CD1c-positive myeloid dendritic cell (primary cell): ENCODE data around the gene PRG3.
A peak's percentile ranks its signal among the peaks of the same experiment; 100 is the strongest.

Experiments used
- DNase-seq: peaks from one replicate; pipeline ENCODE4 v3.0.0-alpha.2; 2016; ENCODE audit errors: extremely low spot score

The PRG3 gene

GRCh38 chr11:57359896-57360690 is 20.9 kb downstream of the PRG3 start:
- DNase-seq, result no peak

- no peak for DNase-seq
Observed at GRCh38 chr11:57359396-57359795, 21.6 kb downstream of the PRG3 start.

DNA sequence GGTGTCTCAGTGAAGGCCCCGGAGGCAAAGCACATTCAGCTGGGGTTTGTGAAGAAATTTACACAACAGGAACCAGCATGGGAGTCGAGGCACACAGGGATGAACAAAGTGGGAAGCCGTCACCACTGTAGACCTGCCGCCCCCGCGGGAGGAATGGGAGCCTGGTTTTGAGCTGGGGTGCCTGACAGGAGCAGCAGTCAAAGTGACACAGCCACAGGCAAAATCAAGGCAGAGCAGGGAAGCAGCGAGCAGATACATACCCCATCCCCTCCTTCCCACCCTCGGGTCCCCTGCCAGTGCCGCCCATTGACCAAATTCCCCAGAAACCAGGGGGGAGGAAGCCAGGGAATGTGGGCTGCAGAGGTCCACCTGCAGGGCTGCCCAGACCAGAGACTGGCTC is 22.0 kb downstream of the PRG3 start:
- no peak for DNase-seq

DNA sequence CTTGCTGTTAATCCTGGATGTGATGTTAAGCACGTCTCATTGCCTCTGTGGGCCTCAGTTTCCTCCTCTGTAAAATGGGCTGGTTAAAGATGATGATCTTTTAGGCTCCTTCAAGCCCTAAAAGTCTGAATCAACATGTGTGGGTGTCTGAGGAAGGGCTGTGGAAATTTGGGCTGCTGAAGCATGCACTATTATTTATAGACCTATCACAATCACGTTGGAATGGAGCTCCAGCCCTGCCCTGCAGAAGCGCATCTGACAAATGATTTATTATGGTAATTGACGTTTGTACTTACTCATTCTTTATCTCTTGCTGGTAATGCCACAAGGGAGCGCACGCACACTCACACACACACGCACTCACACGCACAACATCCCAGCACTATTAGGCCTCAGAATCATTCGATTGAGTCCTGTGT is 22.4 kb downstream of the PRG3 start:
- no peak for DNase-seq

DNA sequence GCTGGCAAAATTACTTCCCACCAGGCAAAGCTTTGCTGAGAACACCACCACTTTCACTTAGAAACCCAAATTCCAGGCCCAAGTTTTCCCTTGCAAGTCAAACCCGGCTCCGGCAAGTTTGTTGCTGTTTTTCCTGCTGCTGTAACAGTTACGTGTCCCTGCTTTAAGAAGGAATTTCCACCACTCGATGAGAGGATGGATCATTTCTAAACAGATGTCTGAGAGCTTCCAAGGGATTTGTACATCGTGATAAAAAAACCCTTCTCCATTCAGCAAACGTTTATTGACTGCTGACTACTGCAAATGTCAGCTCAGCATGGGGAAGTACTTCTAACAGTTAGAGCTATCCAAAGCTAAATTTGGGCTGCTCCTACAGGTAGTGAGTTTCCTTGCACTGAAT is 23.1 kb downstream of the PRG3 start:
- no peak for DNase-seq

DNA sequence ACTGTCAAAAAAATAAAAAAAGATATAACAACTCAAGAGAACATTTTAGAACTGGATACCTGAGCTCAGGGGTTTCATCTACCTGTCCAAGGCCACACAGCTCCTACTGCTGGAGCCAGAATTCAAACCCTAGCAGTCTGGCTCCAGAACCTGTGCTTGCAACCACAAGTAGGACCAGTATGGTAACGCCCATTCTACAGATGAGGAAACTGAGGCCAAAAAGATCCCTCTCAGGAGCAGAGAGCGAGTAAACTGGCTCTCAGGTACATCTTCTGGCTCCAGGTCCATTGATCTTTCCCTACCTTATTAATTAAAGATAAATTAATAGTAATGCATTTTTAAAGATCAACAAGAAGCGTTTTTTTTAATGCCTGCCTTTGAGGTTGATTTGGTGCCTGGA is 23.6 kb downstream of the PRG3 start:
- DNase-seq, result no peak

- peak; percentile 54 for DNase-seq
Observed at GRCh38 chr11:57356268-57356667, 24.7 kb downstream of the PRG3 start.

GRCh38 chr11:57354699-57355098 is 26.3 kb downstream of the PRG3 start:
- peak; percentile 60 for DNase-seq

GRCh38 chr11:57353852-57354251 is 27.1 kb downstream of the PRG3 start:
- peak; percentile 57 for DNase-seq

- DNase-seq, result no peak
Observed at GRCh38 chr11:57353446-57353845, 27.5 kb downstream of the PRG3 start.

DNA sequence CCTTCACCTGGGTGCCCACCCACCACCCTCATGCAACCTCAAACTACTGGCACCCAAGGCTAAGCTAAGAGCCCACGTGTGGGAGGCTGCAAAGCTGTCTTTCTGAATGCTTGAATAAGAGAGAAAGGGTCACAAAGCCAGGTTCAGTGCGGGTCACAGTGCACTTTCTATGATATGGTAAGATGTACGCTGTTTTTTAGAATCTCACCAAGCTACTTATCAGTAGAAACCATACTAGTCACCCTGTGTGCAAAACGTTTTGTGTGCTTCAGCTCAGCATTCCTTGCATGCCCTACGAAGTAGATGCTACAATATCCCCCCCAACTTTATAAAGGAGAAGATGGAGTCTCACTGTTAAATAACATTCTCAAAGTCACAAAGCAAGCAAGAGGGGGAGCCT is 27.9 kb downstream of the PRG3 start:
- no peak for DNase-seq

- DNase-seq, result peak; percentile 63
Observed at GRCh38 chr11:57349491-57350274, 31.3 kb downstream of the PRG3 start.

GRCh38 chr11:57348636-57349313 is 32.2 kb downstream of the PRG3 start:
- DNase-seq, result no peak

DNA sequence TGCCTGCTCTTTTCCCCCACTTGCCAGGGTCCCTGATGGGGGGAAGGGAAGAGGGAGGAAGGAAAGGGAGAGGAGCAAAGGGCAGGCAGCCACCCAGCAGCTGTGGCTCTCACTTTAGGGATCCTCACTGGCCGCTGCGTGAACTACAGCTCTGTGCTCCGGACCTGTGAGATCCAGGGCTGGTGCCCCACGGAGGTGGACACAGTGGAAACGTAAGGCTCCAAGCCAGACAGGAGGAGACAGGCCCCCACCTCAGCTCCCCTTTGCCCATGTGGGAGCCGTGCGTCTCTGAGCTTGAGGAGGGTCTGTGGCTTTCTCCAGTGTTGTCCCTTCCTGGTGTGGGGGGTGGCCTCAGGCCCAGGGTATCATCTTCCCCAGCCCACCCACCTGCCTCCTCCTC is 32.9 kb downstream of the PRG3 start:
- DNase-seq, result no peak

DNA sequence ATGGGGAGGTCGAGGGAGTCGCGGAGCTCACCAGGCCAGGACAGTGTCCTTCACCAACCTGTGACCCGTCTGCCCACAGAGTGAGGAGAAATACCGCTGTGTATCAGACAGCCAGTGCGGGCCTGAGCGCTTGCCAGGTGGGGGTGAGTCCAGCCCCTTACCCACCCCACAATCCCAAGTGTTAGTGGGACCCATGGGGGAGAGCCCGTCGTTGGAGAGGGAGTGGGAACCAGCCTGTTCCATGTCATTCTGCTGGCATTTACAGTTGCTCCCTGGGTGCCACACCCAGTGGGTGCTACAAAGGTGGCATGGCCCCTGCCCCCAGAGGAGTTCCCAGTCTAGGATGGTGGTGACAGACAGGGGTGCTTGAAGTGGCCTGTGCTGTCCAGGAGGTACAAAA is 33.6 kb downstream of the PRG3 start:
- DNase-seq, result no peak

DNA sequence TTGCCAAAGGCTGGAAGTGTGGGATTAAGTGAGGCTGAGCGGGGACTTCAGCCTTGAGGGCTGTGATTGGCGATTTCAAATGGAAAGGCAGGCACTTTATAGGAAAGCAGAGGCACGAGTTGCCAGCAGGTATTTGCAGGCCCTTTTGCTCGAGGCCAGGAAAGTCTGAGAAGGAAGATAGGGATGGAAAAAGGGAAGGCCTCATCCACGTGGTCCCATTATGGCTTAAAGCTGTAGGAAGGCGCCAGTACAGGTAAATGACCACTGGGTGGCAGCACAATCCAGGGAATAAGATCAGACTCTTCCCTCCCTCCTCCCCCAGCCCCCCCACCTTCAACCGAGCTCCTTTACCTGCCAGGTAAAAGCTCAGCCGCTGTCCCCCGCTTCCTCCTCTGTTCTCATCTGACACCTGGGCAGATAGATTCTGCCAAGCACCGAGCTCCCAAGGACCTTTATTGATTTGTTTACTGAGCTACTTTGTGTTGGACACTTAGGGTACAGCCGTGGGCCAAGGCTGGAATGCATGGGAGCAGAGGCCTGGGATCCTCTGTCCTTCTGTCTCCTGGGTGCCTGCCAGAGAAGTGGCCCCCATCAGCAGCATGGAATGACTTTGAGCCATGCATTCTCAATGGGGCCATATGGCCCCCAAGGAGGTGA is 35.3 kb downstream of the PRG3 start:
- DNase-seq, result peak; percentile 84

GRCh38 chr11:57344826-57345225 is 36.1 kb downstream of the PRG3 start:
- DNase-seq, result no peak

DNA sequence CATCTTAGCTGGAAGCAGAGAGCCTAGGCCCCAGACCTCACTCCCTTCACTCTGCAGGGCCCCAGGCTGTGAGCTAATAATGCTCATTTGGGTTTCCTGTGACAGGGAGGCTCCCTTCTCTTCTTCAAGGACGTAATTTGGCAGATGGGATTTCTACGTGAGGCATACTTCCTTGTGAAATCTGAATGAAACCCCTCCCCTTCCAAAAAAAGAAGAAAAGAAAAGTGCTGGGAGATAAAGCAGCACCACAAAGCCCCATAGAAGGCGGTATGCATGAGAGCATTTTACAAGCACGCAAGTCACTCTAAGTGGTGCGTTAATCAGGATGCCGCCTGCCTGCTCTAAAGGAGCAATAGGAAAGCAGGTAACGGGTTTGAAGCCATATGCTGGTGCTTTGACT is 37.1 kb downstream of the PRG3 start:
- DNase-seq, result no peak

- DNase-seq, result no peak
Observed at GRCh38 chr11:57342702-57343101, 38.2 kb downstream of the PRG3 start.

DNA sequence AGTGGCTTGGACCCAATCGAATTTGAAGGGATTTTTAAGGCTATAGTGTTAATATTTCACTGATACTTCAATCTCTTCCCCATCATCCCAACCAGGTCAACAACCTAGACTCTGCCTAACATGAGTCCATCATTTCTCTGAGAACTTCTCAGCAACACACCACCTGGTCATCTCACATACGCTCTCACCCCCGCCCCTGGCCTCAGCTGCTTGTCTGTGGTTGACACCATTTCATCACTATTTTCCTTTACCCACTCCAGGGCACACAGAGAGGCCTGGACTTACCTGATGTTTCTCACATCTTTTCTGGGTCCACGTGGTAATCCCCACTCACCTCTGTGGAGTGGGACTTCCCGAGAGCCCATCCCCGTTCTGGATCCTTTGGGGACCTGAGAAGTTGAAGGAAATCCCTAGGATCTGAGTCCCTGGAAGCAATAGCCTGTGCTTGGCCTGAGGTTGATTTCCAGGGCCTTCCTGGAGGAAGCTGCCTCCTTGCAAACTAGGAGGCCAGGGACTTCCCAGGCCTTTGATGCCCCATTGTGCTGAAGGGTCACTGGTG is 39.6 kb downstream of the PRG3 start:
- DNase-seq, result no peak

- DNase-seq, result no peak
Observed at GRCh38 chr11:57340039-57340615, 40.8 kb downstream of the PRG3 start.
